ENCODE results near the gene SOX6. TPM values are rescaled to one million over a fixed set of nuclear protein-coding genes. Genes with fewer than 3 reads are reported as not detected.

Gene SOX6
- total RNA-seq, 4 donors from 2014 or later: 5.7 to 23.8 (median 18.4) TPM

- DNase-seq (ENCODE audit: low spot score in 2 of 2): no peak
- WGBS, 2 donors: 73 to 87% methylated on average over 6 of the region's 6 CpGs
- Histone ChIP-seq H3K4me1 (no peaks in the 10 kb centered on the region), H3K36me3 (no peaks in the 10 kb centered on the region), H3K27me3 (no peaks in the 10 kb centered on the region), H3K27ac (no peak overlapping the region), H3K9me3 (peaks cover 0 to 3% (median 0%) of the 10 kb centered on the region in 4 donors), H3K4me3 (no peak overlapping the region)
- TF ChIP-seq POLR2A (IDR thresholded peaks at IDR 0.05) (no peak), EP300 (IDR thresholded peaks at IDR 0.05) (no peak), CTCF (IDR thresholded peaks at IDR 0.05) (no peak)
These were observed 435.3 kb downstream of the SOX6 start for GRCh38 chr11:15920856-15921629.

GRCh38 chr11:15918674-15919073, 437.7 kb downstream of the SOX6 start:
- Histone ChIP-seq H3K27me3 (no peaks in the 10 kb centered on the region), H3K36me3 (no peaks in the 10 kb centered on the region), H3K27ac (no peak overlapping the region), H3K4me3 (no peak overlapping the region), H3K4me1 (no peaks in the 10 kb centered on the region), H3K9me3 (peaks cover 0 to 3% (median 0%) of the 10 kb centered on the region in 4 donors)
- no peak for DNase-seq (ENCODE audit: low spot score in 2 of 2)
- WGBS, 2 donors: 74 to 77% methylated on average over 1 of the region's 1 CpG
- no peak for TF ChIP-seq POLR2A (IDR thresholded peaks at IDR 0.05)
- TF ChIP-seq EP300 (IDR thresholded peaks at IDR 0.05): no peak
- TF ChIP-seq CTCF (IDR thresholded peaks at IDR 0.05): no peak

- Histone ChIP-seq H3K27me3 (no peaks in the 10 kb centered on the region), H3K36me3 (no peaks in the 10 kb centered on the region), H3K4me3 (no peak overlapping the region), H3K9me3 (peaks cover 0 to 3% (median 0%) of the 10 kb centered on the region in 4 donors), H3K4me1 (peaks cover 0 to 3% (median 0%) of the 10 kb centered on the region in 4 donors), H3K27ac (no peak overlapping the region)
- WGBS, 2 donors: 90 to 93% methylated on average over 2 of the region's 2 CpGs
- TF ChIP-seq EP300 (IDR thresholded peaks at IDR 0.05) (no peak), POLR2A (IDR thresholded peaks at IDR 0.05) (no peak), CTCF (IDR thresholded peaks at IDR 0.05) (no peak)
- DNase-seq (ENCODE audit: low spot score in 2 of 2): no peak
These were observed 438.1 kb downstream of the SOX6 start for GRCh38 chr11:15918212-15918611.
